ENCODE results near the gene PDZD2.

GRCh38 chr5:31811210-31811609, 172.3 kb downstream of the PDZD2 start:
- TF ChIP-seq EZH2phosphoT487 (IDR thresholded peaks at IDR 0.05; ENCODE audit: insufficient read depth, low read depth) = no peak
- no peak for TF ChIP-seq EZH2 (IDR thresholded peaks at IDR 0.05; ENCODE audit: insufficient read depth, poor library complexity, severe bottlenecking)
